Thoracic aorta (tissue), 2 donors: ENCODE results near the gene OR2T33. TPM values are rescaled to one million over a fixed set of nuclear protein-coding genes. Genes with fewer than 3 reads are reported as not detected.

Experiments
- ATAC-seq: fragments of 150-250 bp; one replicate; pipeline ENCODE4 v1.8.0; 2017; ENCODE audit warnings: low read depth; ENCODE audit not compliant: insufficient number of reproducible peaks, low FRiP score
- DNase-seq: peaks from one replicate; pipeline ENCODE4 v3.0.0-alpha.2; 2020; ENCODE audit warnings: low spot score
- H3K27ac ChIP-seq, 2 donors: fragments of 200-600 bp; sonication (generic); 1 replicate in 1 of 2; 2 replicates in 1 of 2; pipeline ENCODE4 v1.5.1; 2016; ENCODE audit warnings: mild to moderate bottlenecking in 2 of 2, moderate library complexity in 2 of 2
- H3K27me3 ChIP-seq: fragments of 200-600 bp; sonication (generic); replicated peaks from 2 replicates; pipeline ENCODE4 v1.6.0; 2016; ENCODE audit warnings: mild to moderate bottlenecking; ENCODE audit not compliant: insufficient read depth
- H3K36me3 ChIP-seq: fragments of 200-600 bp; sonication (generic); one replicate; pipeline ENCODE4 v1.5.1; 2016
- H3K4me1 ChIP-seq, 2 donors: fragments of 200-600 bp; sonication (generic); 1 replicate in 1 of 2; 2 replicates in 1 of 2; pipeline versions ENCODE4 v1.5.1 to v1.6.0; 2016; ENCODE audit warnings: low read depth in 2 of 2, mild to moderate bottlenecking in 1 of 2; ENCODE audit not compliant: control insufficient read depth in 1 of 2
- H3K4me3 ChIP-seq: fragments of 200-600 bp; sonication (generic); 2 replicates; pipeline ENCODE4 v1.5.1; 2016; ENCODE audit warnings: mild to moderate bottlenecking
- H3K9me3 ChIP-seq: fragments of 200-600 bp; sonication (generic); 2 replicates; pipeline ENCODE4 v1.5.1; 2016
- CTCF ChIP-seq: fragments of 200-600 bp; sonication (generic); IDR thresholded peaks from one replicate; pipeline ENCODE4 v1.5.1; 2019; ENCODE audit warnings: antibody characterized with exemption
- total RNA-seq, 2 donors: library from RNA; depleted of rRNA; stranded (reverse); fragments of >200 nt; gene quantifications; one replicate each; pipeline versions ENCODE4 v1.1.0 to v1.2.3, GENCODE V29; 2016

Gene OR2T33
- total RNA-seq, 2 donors from 2014 or later = not detected

DNA sequence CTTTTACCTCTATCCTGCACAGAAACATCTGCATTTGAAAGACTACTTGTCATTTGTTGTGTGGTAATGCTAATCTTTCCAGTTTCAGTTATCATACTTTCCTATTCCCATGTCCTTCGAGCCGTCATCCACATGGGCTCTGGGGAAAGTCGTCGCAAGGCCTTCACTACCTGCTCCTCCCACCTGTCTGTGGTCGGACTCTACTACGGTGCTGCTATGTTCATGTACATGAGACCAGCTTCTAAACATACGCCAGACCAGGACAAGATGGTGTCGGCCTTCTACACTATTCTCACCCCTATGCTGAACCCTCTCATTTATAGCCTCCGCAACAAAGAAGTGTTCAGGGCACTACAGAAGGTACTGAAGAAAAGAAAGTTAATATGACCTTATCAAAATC lies 38.3 kb downstream of the OR2T33 start:
- Histone ChIP-seq H3K4me1 (no peaks in the 10 kb centered on the region), H3K4me3 (no peak overlapping the region), H3K27me3 (no peaks in the 10 kb centered on the region), H3K27ac (no peak overlapping the region), H3K9me3 (no peaks in the 10 kb centered on the region), H3K36me3 (no peaks in the 10 kb centered on the region)
- DNase-seq (no peak), ATAC-seq (no peak)
- no peak for TF ChIP-seq CTCF

DNA sequence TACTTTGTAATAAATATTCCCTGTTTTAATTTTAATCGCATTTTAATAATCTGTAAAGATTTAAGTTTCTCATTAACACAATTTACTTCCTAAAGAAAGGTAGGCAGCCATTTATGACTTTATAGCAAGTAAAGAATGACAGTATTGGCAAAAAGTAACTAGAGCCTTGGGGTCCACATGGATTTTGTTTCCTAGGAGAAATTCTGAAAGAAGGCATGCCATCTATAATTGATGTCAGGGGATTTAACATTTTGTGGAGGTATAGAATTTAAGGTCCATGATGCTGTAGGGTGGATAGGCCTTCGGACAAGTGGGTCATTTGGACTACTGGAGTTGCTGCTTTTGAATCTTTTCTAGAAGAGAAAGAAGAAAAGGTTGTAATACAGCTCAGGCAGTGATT lies 46.7 kb downstream of the OR2T33 start, which contains the start of gene OR2M4:
Gene OR2M4, plus strand, starts transcription at position 301 of the 400 bp plus-strand sequence. CDS start 7,512 bp downstream, outside the sequence.
- H3K36me3 ChIP-seq = no peaks in the 10 kb centered on the region
- ATAC-seq (no peak), DNase-seq (no peak)
- no peak for TF ChIP-seq CTCF
- H3K9me3 ChIP-seq = no peaks in the 10 kb centered on the region
- H3K4me3 ChIP-seq = no peak within 1 kb of the TSS
- no peak within 1 kb of the TSS for H3K27ac ChIP-seq
- no peaks in the 10 kb centered on the region for H3K4me1 ChIP-seq
- H3K27me3 ChIP-seq = no peaks in the 10 kb centered on the region

- no peaks in the 10 kb centered on the region for H3K4me1 ChIP-seq
- H3K36me3 ChIP-seq = no peaks in the 10 kb centered on the region
- H3K4me3 ChIP-seq = no peak overlapping the region
- H3K27ac ChIP-seq = no peak overlapping the region
- H3K27me3 ChIP-seq = no peaks in the 10 kb centered on the region
- no peak for ATAC-seq
- no peak for TF ChIP-seq CTCF
- H3K9me3 ChIP-seq = no peaks in the 10 kb centered on the region
- no peak for DNase-seq
Observed at GRCh38 chr1:248229360-248229908, 48.3 kb downstream of the OR2T33 start.

DNA sequence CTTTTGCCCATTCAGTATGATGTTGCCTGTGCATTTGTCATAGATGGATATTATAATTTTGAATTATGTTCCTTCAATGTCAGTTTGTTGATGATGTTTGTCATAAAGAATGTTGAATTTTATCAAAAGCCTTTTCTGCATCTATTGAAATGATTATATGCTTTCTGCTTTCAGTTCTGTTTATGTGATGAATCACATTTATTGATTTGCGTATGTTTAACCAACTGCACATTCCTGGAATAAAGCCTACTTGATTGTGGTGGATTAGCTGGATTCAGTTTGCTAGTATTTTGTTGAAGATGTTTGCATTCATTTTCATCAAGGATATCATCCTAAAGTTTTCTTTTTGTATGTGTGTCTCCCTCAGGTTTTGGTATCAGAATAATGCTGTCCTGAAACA lies 52.2 kb downstream of the OR2T33 start:
- DNase-seq (no peak), ATAC-seq (no peak)
- Histone ChIP-seq H3K9me3 (no peaks in the 10 kb centered on the region), H3K4me3 (no peak overlapping the region), H3K27me3 (no peaks in the 10 kb centered on the region), H3K4me1 (no peaks in the 10 kb centered on the region), H3K36me3 (no peaks in the 10 kb centered on the region), H3K27ac (no peak overlapping the region)
- TF ChIP-seq CTCF = no peak

Other genes starting within 250 kb of the OR2T33 start
- not detected for gene OR2L2, start 247.9 kb downstream of the OR2T33 start, total RNA-seq
- not detected for gene OR2L3, start 231.1 kb downstream of the OR2T33 start, total RNA-seq
- not detected for gene OR2L13, start 182.8 kb downstream of the OR2T33 start, total RNA-seq
- not detected for gene OR2M5, start 132.8 kb downstream of the OR2T33 start, total RNA-seq
- not detected for gene OR2M2, start 103.2 kb downstream of the OR2T33 start, total RNA-seq
- not detected for gene OR2M3, start 80.7 kb downstream of the OR2T33 start, total RNA-seq
- gene OR2M4, start 46.6 kb downstream of the OR2T33 start, total RNA-seq = not detected
- gene OR2T12, start 25.4 kb upstream of the OR2T33 start, total RNA-seq = not detected
- not detected for gene OR2M7, start 46.6 kb upstream of the OR2T33 start, total RNA-seq
- not detected for gene OR14C36, start 70.8 kb upstream of the OR2T33 start, total RNA-seq
- gene OR2T4, start 83.7 kb upstream of the OR2T33 start, total RNA-seq = not detected
- not detected for gene OR2T6, start 97.8 kb upstream of the OR2T33 start, total RNA-seq
- not detected for gene OR2T1, start 125.1 kb upstream of the OR2T33 start, total RNA-seq
- gene OR2T2, start 167.7 kb upstream of the OR2T33 start, total RNA-seq = not detected
- gene OR2T3, start 195.4 kb upstream of the OR2T33 start, total RNA-seq = not detected
- gene OR2T5, start 210.6 kb upstream of the OR2T33 start, total RNA-seq = not detected
- gene OR2G6, start 230.1 kb upstream of the OR2T33 start, total RNA-seq = not detected